ENCODE measurements around the gene BDH1. TPM values are rescaled to one million over a fixed set of nuclear protein-coding genes. Genes with fewer than 3 reads are reported as not detected.

BDH1 gene
- total RNA-seq, 1 donor from 2014 or later: 18.3 TPM

DNA sequence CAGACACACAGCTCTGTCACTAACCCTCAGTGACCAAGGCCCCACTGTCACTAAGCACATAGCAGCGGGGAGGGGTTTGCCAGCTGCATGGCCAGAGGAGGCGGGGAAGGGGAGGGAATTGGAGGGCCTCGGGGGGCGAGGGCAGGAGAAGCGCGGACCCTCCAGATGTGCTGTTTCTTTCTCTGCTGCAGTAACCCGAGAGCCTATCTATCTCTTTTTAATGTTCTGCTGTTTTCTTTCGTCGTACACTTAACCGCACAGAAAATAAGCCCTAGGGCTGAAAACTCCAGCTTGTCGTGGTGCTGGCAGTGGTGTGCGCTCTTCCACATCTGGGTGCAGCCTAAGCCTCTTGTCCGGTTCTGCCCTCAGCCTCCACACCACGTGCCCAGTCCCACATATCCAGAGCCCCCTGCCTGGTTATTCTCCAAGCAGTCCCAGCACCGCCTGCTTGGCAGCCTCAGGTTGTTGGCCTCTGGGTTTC is 51.1 kb downstream of the BDH1 start:
- DNase-seq: peak; percentile 65

DNA sequence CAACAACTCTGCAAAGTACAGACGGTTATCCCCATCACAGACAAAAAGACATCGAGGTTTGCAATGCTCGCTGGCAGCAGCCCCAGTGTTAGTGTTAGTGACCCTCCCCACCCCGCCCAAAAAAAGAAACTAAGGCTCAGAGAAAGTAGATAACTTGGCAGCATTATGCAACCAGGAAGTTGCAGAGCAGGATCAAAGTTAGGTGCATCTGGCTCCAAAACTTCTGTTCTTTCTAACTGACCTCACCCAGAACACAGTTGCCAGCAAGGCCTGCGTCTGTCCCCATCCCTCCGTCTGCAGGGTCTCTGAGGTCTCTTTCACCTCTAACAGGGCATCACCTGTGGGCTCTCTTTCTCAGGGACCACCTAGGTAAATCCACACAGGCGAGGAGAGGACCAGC is 51.5 kb downstream of the BDH1 start:
- no peak for DNase-seq

DNA sequence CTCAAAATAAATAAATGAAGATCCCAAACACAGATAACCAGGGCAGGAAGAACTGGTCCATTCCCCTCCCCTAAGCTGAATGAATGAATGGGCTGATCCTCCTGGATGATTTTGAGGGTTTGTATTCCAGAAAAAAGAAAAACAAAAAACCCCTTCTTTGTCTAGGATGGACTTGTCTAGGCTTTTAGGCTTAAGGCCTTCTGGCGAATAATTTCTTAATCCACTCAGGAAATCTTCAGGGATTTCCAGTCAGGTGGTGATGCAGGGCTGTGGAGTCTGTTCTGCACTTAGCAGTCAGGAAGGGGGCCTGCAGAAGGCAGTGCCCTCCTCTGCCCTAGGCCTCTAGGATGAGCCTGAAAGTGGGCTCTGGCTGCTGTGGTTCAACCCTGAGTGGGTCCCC is 52.1 kb downstream of the BDH1 start:
- peak; percentile 51 for DNase-seq

DNA sequence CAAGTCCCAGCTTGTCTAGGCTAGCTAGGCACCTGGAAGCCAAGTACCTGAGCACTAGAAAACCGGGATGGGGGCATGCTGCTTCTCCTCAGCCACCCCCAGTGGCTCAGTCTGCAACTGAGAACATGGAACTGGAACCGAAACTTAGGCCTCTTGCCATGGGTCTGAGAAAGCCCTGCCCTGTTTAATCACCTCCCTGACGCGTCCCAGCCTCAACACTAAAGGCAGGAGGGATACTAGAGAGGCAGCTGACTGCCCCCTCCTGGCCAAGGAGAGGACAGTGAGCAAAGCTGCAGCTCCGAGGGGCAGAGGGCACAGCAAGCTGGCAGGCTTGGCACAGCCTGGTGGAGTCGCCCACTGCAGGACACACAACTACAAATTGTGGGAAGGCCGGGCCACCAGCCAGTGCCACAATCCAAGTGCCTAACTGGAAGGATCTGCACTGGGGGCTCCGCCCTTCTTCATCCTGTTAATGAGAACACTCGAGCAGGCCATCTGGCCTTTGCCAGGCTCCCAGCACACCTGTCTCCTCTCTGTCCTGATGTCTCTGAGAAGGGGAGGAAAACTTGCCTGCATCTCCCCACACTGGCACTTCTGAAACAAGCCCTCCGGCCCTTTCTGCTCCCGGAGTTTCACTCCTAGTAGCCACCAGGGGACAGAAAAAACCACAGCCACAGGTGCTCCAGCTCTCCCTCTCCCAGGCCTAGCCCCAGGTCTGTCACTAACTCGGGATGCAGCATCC is 53.7 kb downstream of the BDH1 start:
- DNase-seq: peak; percentile 64

DNA sequence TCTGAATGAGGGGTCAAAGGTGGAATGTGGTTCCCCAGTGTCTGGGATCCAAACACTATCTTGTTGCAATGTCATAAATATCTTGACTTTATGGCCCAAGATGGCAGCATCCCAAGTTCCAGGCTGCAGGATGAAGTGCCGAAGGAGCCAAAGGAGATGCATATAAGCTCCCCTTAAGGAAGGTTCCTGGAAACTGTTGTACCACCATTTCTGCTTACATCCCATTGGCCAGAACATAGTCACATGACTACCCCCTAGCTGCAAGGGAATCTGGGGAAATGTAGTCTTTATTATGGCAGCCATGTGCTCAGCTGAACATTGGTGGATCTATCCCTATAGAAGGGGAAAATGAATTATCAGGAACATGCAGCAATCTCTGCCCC is 54.3 kb downstream of the BDH1 start:
- no peak for DNase-seq

DNA sequence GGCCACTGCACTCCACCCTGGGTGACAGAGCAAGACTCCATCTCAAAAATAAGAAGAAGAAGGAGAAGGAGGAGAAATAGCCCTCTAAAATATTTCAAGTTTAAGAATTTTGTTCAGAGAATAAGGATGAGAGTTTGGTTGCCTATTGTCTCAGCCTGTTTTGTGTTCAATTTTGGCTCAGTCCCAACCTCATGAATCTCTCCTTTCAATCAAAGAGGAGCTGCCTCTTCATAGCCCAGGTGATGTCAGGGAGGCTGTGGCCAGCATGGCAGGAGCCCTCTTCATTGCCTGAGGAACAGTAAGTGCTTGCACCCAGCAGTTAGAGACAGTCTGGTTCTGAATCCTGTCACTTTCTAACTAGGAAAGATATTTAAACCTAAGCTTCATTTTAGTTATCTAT is 55.0 kb downstream of the BDH1 start:
- DNase-seq: no peak

DNA sequence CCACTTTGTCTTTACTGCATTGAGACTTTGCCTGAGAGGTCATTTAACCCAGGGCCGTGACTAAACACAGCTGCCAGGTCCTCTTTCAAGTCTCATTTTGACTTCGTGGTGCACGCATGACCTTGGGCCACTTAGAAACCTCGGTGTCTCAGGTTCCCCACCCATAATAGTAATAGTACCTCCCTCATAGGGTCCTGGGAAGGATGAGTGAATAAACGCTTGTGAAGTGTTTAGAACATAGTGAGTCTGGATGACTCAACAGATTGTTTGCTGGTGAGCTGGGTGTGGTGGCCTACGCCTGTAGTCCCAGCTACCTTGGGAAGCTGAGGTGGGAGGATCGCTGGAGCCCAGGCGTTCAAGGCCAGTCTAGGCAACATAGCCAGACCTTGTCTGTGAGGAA is 56.3 kb downstream of the BDH1 start:
- no peak for DNase-seq

DNA sequence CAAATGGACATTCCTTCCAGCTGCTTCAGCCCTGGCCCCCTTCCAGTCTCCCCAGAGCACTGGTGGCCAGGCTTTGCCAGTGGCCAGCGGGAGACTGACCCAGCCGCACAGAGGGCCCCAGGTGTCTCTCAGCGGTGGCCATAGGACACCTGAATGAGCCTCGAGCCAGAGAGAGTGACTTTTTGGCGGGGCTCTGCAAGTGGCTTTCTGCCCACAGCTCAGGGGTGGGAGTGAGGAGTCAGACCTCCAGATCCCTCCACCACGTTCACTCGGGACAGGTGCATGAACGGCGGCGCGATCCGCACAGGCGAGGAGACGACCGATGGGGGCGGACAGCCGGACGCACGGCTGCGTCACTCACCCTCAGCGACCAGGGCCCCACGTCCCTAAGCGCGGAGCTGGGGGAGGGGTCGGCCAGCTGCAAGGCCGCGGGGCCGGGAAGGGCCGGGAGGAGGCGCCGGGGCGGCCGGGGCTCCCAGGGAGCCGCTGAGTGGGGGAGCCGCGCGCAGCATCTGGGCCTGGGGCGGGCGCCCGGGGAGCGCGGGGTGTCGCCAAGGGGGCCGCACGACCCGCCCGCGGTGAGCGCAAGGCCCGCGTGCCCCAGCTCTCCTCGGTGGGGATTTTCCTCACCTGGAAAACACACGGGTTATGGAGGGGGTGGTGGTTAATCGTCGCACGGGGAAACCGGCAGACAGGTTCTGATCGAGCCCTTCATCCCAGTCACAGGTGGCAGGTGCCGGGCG is 57.1 kb downstream of the BDH1 start:
- no peak for DNase-seq

DNA sequence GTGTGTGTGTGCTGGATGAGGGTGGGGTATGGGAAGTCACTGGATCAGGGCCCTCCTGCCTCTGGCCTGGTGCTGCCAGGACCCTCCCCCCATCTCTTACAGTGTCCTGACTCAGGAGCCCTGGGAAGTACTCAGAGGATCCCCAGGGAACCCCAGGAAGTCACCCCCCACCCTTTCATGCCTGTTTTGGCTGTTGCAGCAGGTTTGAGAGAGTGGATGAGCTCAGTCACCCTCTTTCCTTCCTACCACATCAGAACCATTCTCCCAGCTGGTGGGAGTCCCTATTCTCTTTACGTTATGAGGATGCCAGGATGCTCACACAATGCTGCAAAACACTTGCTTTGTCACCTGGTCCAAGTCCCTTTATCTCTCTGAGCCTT is 59.0 kb downstream of the BDH1 start:
- DNase-seq: no peak

DNA sequence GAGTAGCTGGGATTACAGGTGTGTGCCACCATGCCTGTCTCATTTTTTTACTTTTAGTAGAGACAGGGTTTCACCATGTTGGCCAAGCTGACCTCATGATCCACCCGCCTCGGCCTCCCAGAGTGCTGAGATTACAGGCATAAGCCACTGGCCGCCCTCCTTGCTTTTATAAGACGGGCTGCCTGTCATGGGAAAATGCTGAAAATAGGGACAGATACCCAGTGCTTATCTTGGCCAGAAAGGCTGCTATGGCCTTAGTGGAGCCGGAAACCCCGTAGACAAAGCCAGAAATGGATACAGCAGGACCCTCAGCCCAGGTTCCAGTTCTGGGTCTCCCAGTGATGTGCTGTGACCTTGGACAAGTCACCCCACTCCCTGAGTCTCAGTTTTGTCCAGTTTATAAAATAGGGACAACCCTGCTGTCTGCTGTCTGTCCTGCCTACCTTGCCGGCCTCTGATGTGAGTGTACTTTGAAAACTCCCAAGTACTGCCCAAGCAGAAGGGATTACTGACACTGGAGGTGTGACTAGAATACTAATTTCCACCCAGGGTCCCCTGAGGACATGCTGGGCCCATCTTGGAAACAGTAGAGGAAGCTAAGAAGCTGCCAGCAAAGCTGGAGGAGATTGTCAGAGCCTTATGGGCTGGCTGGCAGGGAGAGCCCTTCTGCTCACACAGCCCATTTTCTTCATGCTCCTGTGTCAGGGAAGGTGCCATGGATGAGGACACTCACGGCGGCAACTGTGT is 59.6 kb downstream of the BDH1 start:
- no peak for DNase-seq

DNA sequence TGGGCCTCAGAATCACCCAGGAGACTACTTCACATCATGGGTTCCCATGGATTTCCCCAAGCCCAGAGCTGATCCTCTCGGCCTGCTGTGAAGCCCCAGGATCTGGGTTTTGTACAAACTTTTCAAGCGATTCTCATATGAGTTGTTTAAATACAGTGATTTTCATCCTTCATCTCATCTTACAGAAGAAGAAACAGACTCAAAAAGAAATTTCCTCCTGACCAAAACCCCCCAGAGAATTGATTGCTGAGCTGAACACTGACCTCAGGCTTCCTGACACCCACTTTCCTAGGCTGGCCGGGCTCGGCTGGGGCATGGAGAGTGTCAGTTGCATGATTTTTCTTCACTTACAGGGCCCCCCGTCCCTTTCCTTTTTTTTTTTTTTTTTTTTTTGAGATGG is 60.3 kb downstream of the BDH1 start:
- DNase-seq: no peak

DNA sequence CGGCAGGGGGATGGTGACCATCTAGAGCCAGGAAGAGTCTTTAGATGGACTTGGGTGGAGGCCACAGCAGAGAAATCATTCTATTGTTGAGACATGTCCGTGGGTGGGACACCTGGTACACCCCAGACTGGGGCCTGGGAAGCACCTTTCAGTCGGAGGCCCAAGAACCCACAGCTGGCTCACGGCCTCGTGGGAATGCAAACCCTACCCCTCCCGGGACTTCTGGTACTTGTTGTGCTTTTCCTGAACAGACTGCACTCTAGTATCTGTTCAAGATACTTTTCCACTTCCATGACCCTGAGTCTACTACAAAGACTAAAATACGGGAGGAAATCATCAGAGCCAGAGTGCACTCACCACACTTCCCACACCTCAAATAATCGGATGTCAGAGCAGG is 60.7 kb downstream of the BDH1 start:
- DNase-seq: no peak

DNA sequence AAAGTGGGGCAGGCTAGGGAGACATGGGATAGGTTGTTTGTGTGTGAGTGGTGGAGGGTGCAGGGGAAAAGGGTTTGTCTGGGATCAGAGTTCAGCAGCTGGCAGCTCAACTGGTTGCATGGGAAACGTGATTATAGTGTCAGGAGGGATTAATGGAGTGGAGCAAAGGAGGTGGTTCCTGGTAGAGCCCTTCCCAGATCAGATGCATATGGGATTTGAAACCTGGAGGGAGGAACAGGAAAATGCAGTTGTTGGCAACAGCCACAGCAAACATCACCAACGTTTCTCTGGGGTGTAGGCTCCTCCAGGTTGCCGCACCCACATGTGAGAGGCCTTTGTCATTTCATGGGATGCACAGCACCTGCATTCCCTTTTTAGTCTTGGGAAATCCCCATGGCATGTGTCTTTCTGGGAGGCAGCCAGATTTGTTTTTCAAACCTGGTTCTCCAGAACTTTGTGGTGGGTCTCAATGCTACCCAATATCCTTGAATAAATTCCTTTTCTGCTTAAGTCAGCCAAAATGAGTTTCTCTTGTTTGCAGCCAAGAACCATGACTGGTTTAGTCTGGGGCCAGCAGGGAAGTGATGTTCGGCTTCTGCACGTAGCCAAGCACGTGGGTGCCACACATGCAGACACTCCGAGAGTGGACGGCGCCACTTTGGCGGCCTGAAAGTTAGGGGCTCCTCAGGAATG is 61.3 kb downstream of the BDH1 start:
- peak; percentile 83 for DNase-seq

DNA sequence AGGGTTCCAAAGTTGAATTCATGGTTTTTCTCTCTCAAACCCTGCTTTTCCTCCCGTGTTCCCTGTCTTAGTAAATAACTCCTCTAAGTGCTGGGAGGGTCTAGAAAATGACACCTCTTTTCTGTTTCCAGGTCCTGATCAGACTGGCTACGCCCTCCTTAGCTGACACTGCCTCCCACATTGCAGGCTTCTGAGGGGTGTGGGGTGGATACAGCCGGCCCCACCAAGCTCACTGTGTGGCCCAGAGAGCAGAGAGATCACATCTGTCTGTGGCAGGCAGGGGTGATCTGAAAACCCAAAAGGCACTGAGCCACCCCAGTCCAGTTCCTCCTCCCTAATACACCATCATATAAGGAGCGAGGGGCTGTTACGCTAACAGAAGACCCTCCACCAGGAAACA is 62.7 kb downstream of the BDH1 start:
- no peak for DNase-seq

DNA sequence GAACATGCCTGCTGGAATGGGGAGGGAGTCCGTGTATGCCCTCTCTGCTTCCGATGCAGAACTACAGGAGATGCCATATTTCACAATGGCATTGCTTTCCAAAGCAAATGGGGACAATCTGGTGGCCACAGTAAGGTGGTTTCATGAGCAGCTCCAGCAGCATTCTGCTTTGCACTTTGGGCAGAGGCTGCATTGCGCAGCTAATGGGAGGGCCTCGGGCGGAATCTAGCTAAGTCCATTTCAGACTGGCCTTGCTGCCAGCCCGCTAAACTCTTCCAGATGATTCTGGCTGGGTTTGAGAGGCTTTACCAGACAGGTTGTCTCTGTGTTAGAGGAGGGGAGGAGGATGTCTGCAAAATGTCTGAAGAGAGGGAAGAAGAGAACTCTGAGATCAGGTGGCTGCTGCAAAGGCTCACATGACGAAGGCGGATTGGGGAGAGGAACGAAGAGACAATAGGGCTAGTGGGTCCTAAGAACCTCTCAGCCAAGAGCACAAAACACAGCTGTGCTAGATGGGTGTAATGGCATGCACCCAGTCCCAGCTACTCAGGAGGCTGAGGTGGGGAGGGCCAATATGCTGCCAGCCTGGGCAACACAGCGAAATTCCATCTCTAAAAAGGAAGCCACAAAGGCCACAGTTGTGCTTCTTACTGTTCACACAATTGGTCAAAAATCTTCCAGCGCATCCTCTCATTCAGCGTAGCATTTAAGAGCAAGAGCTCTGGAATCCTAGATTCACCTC is 63.7 kb downstream of the BDH1 start:
- peak; percentile 51 for DNase-seq

DNA sequence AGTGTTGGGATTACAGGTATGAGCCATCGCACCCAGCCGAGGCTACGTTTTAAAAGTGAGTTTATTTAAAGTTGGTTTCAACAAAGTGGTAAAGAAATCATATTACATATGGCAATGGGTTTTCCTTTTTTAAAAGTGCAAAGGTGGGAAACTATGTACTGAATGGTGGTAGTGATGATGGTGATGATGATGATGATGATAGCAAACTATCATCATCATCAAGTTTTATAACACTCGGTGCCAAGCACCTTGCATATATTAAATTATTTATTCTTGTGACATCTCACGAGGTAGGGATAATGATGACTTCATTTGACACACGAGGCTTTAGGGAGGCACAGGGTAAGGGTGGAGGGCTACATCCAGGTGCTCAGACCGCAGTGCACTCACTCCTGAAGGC is 64.3 kb downstream of the BDH1 start:
- DNase-seq: no peak

DNA sequence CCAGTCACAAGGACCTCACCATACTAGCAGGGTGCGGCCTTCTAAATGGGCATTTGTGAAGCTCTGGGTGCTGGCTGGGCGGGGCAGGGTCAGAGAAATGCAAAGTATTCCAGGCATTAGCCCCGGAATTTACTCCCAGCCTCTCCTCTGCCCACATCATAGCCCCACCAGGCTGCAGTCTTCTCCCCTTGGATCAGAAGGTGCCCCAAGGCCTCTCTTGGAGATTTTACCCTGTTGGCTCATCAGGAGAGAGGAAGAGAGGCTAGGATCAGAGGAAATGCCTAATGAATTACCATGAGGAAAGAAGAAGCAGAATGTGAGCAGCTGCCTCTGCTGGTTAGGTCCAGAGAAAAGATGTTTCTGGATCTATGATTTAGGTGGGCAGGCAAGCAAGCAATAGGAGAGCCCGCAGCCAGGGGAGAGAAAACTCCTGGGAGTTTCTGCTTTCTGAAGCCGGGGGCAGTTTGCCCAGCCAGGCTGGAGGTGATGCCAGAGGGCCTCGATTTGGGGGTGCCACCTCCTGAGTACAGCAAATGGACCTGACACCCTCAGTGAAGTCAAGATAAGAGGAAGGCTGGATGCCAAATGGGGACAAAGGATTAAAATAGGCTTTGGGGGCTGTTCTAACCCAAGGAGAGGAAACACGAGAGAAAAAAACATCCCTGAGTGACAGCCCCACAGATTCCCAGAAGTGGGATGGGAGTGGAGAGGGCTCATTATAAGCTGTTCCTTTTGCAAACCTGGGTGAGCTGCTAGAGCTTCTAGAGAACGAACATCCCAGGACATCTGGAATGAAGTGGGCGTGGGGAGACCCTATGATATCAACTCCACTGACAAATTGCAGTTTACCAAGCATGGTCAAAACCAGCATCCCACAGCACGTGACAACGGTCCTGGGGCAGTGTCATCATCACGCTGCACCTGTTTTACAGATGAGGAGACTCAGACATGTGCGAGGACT is 65.4 kb downstream of the BDH1 start:
- DNase-seq: no peak

DNA sequence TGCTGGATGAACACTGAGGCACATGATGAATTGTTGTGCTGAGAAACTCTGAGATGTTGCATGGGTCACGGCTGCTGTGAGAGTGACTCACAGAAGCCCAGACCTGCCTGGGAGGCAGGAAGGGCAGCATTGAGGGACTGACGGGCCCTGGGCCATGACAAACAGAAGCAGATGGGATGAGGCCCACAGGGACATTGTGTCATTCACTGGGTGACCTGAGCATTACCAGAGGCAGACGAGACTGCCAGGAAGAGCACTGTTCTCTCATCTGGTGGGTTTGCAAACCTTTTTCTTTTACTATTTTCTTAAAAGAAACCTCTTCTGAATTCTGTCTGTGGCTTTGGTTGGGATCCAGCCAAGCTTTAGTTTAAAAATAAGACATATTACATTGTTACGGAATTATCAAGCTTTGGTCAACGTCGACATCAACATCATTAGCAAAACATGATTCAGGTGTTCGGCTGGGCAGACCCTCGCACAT is 67.8 kb downstream of the BDH1 start:
- peak; percentile 75 for DNase-seq

DNA sequence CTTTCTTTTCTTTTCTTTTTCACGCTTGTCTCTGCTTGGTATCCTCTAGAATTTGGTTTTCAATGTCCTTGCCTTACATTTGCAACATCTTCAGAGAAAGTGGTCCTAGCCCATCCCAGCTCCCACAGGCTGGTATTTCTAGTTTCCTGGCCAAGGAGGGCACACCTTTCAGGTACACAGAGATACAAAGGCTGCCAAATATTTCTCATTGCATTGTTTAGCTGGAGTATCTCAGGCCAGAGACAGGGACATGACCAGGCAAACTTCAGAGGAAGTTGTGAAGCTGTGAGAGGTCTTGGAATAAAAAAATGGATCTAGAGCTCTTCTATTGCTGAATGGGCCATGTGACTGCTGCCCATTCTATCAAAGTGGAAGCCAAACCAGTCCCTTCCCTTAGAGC is 68.9 kb downstream of the BDH1 start:
- no peak for DNase-seq

DNA sequence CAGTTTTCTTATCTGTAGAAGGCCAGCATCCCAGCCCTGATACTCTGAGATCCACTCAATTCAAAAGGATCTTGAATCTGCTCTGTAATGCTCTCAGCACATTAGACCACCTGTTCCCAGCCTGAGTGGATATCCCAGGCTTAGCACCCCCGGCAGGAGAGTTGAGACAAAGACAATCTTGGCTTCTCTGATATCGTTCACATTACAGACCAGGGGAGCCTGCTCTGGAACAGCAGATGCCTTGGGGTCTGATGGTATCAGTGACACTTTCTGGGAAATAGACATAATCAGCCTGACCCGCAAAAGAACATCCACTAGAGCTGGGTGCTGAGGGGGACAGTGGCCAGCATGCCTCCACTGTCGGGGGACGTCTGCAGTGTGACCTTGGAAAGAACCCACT is 70.6 kb downstream of the BDH1 start:
- peak; percentile 59 for DNase-seq
